ENCODE results near the gene C22orf39.

Gene C22orf39

DNA sequence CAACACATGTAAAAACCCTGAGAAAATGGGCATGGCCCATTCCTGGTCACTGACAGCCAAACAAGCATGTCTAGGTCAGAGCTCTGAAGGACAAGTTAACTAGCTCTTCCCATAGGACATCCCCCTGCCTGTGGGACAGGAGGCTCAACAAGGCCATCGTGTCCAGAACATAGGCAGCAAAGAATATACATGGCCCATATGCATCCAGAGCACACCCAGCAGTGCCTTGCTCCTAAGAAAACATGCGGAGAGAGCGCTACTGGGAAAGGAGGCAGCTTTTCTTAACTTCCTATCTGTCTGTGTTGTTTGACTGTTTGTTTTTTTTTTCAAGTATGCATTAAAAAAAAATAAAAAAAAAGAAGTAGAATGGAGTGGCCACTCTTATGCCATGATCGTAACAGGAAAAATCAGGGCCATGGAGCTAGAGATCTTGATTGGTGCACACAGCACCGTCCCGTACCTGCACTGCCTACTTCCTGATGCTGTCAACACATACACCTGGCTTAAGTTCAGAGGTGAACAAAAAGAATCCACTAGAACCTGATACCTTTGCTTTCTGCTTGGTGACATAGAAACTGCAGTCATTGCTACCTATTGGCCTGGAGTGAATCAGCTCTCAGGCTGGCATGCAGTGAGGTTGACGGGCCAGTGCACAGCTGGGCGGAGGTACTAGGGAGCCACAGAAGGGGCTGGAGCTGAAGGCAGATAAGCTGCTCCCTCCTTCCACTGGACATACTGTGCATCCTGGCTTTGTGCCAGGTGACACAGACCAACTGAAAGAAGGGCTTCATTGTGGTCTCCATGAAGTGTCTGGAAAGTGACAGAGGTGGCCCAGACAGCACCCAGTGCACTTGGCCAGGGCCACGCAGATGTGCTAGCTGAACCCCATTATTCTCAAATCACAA, 19.6 kb upstream of the C22orf39 start:
- no peaks in the 10 kb centered on the region for H3K9me3 ChIP-seq (ENCODE audit: severe bottlenecking)
- H3K4me3 ChIP-seq (ENCODE audit: low read depth, low read length) = no peak overlapping the region
- TF ChIP-seq, protein P1, sequence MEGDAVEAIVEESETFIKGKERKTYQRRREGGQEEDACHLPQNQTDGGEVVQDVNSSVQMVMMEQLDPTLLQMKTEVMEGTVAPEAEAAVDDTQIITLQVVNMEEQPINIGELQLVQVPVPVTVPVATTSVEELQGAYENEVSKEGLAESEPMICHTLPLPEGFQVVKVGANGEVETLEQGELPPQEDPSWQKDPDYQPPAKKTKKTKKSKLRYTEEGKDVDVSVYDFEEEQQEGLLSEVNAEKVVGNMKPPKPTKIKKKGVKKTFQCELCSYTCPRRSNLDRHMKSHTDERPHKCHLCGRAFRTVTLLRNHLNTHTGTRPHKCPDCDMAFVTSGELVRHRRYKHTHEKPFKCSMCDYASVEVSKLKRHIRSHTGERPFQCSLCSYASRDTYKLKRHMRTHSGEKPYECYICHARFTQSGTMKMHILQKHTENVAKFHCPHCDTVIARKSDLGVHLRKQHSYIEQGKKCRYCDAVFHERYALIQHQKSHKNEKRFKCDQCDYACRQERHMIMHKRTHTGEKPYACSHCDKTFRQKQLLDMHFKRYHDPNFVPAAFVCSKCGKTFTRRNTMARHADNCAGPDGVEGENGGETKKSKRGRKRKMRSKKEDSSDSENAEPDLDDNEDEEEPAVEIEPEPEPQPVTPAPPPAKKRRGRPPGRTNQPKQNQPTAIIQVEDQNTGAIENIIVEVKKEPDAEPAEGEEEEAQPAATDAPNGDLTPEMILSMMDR (IDR thresholded peaks at IDR 0.05; ENCODE audit: low read depth, low read length) = no peak
- H3K36me3 ChIP-seq = peaks cover 75% of the 10 kb centered on the region
- H3K27me3 ChIP-seq (ENCODE audit: insufficient read depth, low read depth, severe bottlenecking) = no peaks in the 10 kb centered on the region
- H3K27ac ChIP-seq = no peak overlapping the region
- DNase-seq = no peak

DNA sequence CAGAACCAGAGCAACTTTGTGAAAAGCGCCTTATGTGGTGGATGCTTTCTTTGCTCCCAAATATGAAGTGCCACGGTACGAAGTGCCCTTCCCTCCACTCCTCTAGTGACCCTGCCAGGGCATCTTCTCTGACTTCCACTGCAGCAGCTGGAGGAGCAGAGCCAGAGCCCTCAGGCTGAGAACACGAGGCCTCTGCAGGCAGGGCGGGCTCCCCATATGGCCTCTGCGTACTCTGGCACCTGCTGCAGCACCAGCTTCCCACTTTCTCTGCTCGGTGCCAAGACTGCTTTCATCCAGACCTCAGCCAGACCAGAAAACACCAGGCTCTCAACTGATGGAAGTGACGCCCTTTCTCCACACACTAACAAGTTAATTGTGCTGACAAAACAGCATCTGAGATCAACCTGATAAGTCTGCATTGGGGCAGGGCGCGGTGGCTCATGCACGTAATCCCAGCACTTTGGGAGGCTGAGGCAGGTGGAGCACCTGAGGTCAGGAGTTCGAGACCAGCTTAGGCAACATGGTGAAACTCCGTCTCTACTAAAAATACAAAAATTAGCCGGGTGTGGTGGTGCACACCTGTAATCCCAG, 18.7 kb upstream of the C22orf39 start:
- Histone ChIP-seq H3K9me3 (ENCODE audit: severe bottlenecking) (no peaks in the 10 kb centered on the region), H3K4me3 (ENCODE audit: low read depth, low read length) (no peak overlapping the region), H3K36me3 (peaks cover 69% of the 10 kb centered on the region), H3K27me3 (ENCODE audit: insufficient read depth, low read depth, severe bottlenecking) (no peaks in the 10 kb centered on the region), H3K27ac (0 out of 2 replicates have a peak overlapping the region, but pooled peaks have one; percentile 59)
- TF ChIP-seq, protein P1 (IDR thresholded peaks at IDR 0.05; ENCODE audit: low read depth, low read length) = no peak
- DNase-seq = no peak

DNA sequence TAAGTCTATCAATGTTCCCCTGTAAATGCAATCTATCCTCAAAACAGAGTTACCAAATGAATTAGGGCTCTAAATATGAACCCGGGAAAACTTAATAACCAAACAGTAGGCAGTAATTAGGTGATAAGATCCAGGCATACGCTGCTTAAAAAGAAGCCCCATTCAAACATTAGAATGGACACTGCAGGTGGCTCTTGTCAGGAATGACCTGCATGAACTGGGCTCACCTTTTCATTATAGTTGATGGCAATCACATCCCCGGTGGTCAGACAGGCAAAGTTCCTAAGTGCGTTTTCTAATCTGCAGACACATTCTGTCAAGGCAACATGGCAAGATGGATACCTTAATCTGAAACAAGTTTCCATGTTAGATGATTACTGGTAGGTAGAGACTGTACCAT, 17.5 kb upstream of the C22orf39 start:
- peak; percentile 14 for DNase-seq
- TF ChIP-seq, protein P1 (IDR thresholded peaks at IDR 0.05; ENCODE audit: low read depth, low read length) = no peak
- no peaks in the 10 kb centered on the region for H3K27me3 ChIP-seq (ENCODE audit: insufficient read depth, low read depth, severe bottlenecking)
- peak overlapping the region; percentile 59 for H3K27ac ChIP-seq
- no peaks in the 10 kb centered on the region for H3K9me3 ChIP-seq (ENCODE audit: severe bottlenecking)
- no peak overlapping the region for H3K4me3 ChIP-seq (ENCODE audit: low read depth, low read length)
- H3K36me3 ChIP-seq = peaks cover 57% of the 10 kb centered on the region

DNA sequence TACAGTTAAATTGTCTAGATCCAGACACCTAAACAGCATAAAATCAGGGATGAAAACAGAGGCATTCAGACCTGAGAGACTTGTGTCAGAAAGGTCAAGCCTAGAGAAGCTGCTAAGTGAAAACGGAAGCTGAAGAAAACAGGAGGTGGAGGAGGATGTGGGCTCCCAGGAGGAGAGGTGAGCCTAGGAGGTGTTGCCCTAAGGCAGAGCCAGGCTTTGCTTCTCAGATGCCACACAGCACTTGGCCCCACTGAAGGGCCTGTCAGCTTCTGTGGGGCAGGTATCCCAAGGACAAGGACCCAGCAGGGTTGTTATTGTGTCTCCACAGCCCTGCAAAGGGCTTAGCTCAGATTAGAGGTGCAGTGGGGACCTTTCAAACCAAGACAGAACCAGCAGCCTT, 17.0 kb upstream of the C22orf39 start:
- H3K27ac ChIP-seq = peak overlapping the region; percentile 59
- H3K36me3 ChIP-seq = peaks cover 53% of the 10 kb centered on the region
- no peaks in the 10 kb centered on the region for H3K9me3 ChIP-seq (ENCODE audit: severe bottlenecking)
- TF ChIP-seq, protein P1 (IDR thresholded peaks at IDR 0.05; ENCODE audit: low read depth, low read length) = no peak
- no peak overlapping the region for H3K4me3 ChIP-seq (ENCODE audit: low read depth, low read length)
- DNase-seq = peak; percentile 49
- H3K27me3 ChIP-seq (ENCODE audit: insufficient read depth, low read depth, severe bottlenecking) = no peaks in the 10 kb centered on the region

DNA sequence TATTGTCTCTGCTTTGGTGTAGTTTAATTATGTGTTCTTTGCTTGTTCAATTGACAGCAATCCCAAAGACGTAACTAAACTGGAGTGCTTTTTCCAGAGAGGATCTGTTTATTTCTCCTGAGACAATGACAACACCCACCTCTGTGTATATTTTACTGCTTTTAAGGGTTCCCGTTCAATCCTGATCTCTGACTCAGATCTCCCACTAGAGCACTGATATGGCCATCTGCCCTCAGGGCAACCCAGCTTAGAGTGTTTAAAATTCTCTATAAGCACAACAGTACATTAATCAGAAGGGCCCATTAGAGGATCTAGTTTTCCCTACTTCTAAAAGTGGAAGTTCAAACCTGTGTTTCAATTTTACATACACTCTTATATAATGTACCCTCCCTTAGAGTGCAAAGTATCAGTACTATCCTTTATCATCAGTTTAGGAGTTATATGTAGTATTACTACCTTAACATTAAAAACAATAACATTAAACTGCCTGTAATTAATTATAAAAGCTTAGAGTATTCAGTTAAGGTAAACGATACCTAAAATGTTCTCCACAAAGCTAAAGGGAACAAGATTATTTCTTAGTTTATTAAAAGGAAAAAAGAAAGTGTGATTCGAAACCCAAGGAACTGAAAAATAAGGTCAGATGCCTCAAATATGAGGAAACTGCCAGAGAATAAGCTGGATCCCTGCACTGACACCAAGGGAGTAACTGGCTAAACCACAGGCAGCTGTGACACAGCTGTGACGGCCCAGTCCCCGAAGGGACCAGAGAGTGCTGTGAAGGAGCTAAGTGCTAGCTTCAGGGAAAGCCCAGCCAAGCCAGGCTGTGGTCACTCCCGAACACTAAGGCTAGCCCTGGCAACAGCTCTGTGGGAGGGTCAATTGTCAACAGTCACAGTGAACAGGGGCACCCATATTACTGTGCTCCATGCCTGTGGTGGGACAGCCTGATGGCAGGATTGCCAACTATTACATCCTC, 16.3 kb upstream of the C22orf39 start:
- TF ChIP-seq, protein P1 (IDR thresholded peaks at IDR 0.05; ENCODE audit: low read depth, low read length) = no peak
- Histone ChIP-seq H3K4me3 (ENCODE audit: low read depth, low read length) (no peak overlapping the region), H3K9me3 (ENCODE audit: severe bottlenecking) (no peaks in the 10 kb centered on the region), H3K27ac (peak overlapping the region; percentile 59), H3K27me3 (ENCODE audit: insufficient read depth, low read depth, severe bottlenecking) (no peaks in the 10 kb centered on the region), H3K36me3 (peaks cover 49% of the 10 kb centered on the region)
- DNase-seq = no peak
